HFFc6 (cell line): ENCODE results near the gene ADAM30. TPM values are rescaled to one million over a fixed set of nuclear protein-coding genes. Genes with fewer than 3 reads are reported as not detected.

ENCODE experiments used
- DNase-seq: peaks from one replicate; pipeline ENCODE4 v3.0.0-alpha.2; 2018
- H3K27ac Mint-ChIP-seq: 2 replicates; pipeline ENCODE4 v1.8.0; 2020; ENCODE audit warnings: mild to moderate bottlenecking, mixed read lengths
- H3K27me3 Mint-ChIP-seq: 2 replicates; pipeline ENCODE4 v1.8.0; 2021; ENCODE audit warnings: mild to moderate bottlenecking, moderate library complexity, mixed read lengths; ENCODE audit not compliant: insufficient read depth
- H3K36me3 Mint-ChIP-seq: 2 replicates; pipeline ENCODE4 v1.8.0; 2021; ENCODE audit warnings: low read depth, mixed read lengths
- H3K4me1 Mint-ChIP-seq: 2 replicates; pipeline ENCODE4 v1.8.0; 2020; ENCODE audit warnings: low read depth, mixed read lengths
- H3K4me3 Mint-ChIP-seq: 2 replicates; pipeline ENCODE4 v1.8.0; 2020; ENCODE audit warnings: mild to moderate bottlenecking, moderate library complexity, mixed read lengths
- H3K9me3 Mint-ChIP-seq: 2 replicates; pipeline ENCODE4 v1.8.0; 2020; ENCODE audit warnings: mild to moderate bottlenecking, mixed read lengths
- CTCF ChIP-seq: fragments of 200-600 bp; sonication (generic); IDR thresholded peaks from 2 replicates; pipeline ENCODE4 v1.5.0; 2021; ENCODE audit warnings: antibody characterized with exemption, mild to moderate bottlenecking
- total RNA-seq, 6 experiments: library from RNA; stranded (reverse); fragmentation: NEBNext Ultra II Directional; extraction: Animal tissue kit (Norgen Biotek cat#: 25700); gene quantifications; 2 replicates in 1 of 6; 3 replicates in 5 of 6; pipeline ENCODE4 v1.2.3, GENCODE V29; 2021

The ADAM30 gene
- total RNA-seq, 6 experiments from 2014 or later = not detected

GRCh38 chr1:119935915-119936314 lies 39.6 kb upstream of the ADAM30 start:
- no peak overlapping the region for H3K4me3 Mint-ChIP-seq
- peaks cover 60% of the 10 kb centered on the region for H3K36me3 Mint-ChIP-seq
- peak overlapping the region; percentile 3; the same call in 1 of the 2 replicates for H3K27ac Mint-ChIP-seq
- DNase-seq = no peak
- H3K4me1 Mint-ChIP-seq = no peaks in the 10 kb centered on the region
- H3K27me3 Mint-ChIP-seq = peaks cover 2% of the 10 kb centered on the region; the same call in 1 of the 2 replicates
- H3K9me3 Mint-ChIP-seq = no peaks in the 10 kb centered on the region; the same call in 1 of the 2 replicates
- TF ChIP-seq CTCF = no peak

- no peaks in the 10 kb centered on the region for H3K4me1 Mint-ChIP-seq
- H3K27me3 Mint-ChIP-seq = peaks cover under 1% of the 10 kb centered on the region; the same call in 1 of the 2 replicates
- peaks cover 57% of the 10 kb centered on the region for H3K36me3 Mint-ChIP-seq
- no peak overlapping the region for H3K4me3 Mint-ChIP-seq
- no peaks in the 10 kb centered on the region; the same call in 1 of the 2 replicates for H3K9me3 Mint-ChIP-seq
- no peak for TF ChIP-seq CTCF
- no peak overlapping the region for H3K27ac Mint-ChIP-seq
- no peak for DNase-seq
These were observed 39.1 kb upstream of the ADAM30 start for GRCh38 chr1:119935373-119935772.

- no peak overlapping the region for H3K27ac Mint-ChIP-seq
- no peaks in the 10 kb centered on the region for H3K4me1 Mint-ChIP-seq
- TF ChIP-seq CTCF = no peak
- no peaks in the 10 kb centered on the region; the same call in 1 of the 2 replicates for H3K9me3 Mint-ChIP-seq
- no peak for DNase-seq
- peaks cover 56% of the 10 kb centered on the region for H3K36me3 Mint-ChIP-seq
- no peak overlapping the region for H3K4me3 Mint-ChIP-seq
- no peaks in the 10 kb centered on the region; the same call in 1 of the 2 replicates for H3K27me3 Mint-ChIP-seq
These were observed 37.1 kb upstream of the ADAM30 start for GRCh38 chr1:119933397-119933796.

GRCh38 chr1:119929643-119930315 lies 33.5 kb upstream of the ADAM30 start:
- DNase-seq = no peak
- no peaks in the 10 kb centered on the region; the same call in 1 of the 2 replicates for H3K9me3 Mint-ChIP-seq
- peaks cover 41% of the 10 kb centered on the region for H3K36me3 Mint-ChIP-seq
- no peak for TF ChIP-seq CTCF
- H3K4me3 Mint-ChIP-seq = no peak overlapping the region
- H3K27me3 Mint-ChIP-seq = no peaks in the 10 kb centered on the region; the same call in 1 of the 2 replicates
- H3K27ac Mint-ChIP-seq = no peak overlapping the region
- no peaks in the 10 kb centered on the region for H3K4me1 Mint-ChIP-seq

- no peak overlapping the region for H3K27ac Mint-ChIP-seq
- DNase-seq = no peak
- H3K4me3 Mint-ChIP-seq = no peak overlapping the region
- H3K9me3 Mint-ChIP-seq = no peaks in the 10 kb centered on the region
- H3K36me3 Mint-ChIP-seq = peaks cover 46% of the 10 kb centered on the region
- no peaks in the 10 kb centered on the region for H3K4me1 Mint-ChIP-seq
- TF ChIP-seq CTCF = no peak
- H3K27me3 Mint-ChIP-seq = peaks cover 3% of the 10 kb centered on the region
These were observed 30.2 kb upstream of the ADAM30 start for GRCh38 chr1:119926553-119926952.
